ENCODE results near the gene CPNE4.
"Not testable (repeated sequence)": the region's sequence is repeated elsewhere in the genome, so short reads cannot be mapped to it uniquely, and the experiment has no call there.

The CPNE4 gene

GRCh38 chr3:131518680-131519079 lies 516.1 kb downstream of the CPNE4 start:
- DNase-seq (ENCODE audit: low read depth, low spot score) = no peak
- H3K27ac ChIP-seq = no peak overlapping the region

- no peak overlapping the region for H3K27ac ChIP-seq
- no peak for DNase-seq (ENCODE audit: low read depth, low spot score)
Measured at GRCh38 chr3:131505421-131505820, 529.4 kb downstream of the CPNE4 start.

GRCh38 chr3:131503320-131503635 lies 531.5 kb downstream of the CPNE4 start:
- no peak for DNase-seq (ENCODE audit: low read depth, low spot score)
- peak overlapping the region; percentile 44 for H3K27ac ChIP-seq

- DNase-seq (ENCODE audit: low read depth, low spot score) = peak; percentile 45
- H3K27ac ChIP-seq = peak within 1 kb of the TSS; percentile 44
Measured at GRCh38 chr3:131502530-131503319, 532.1 kb downstream of the CPNE4 start, which contains the start of gene MRPL3. MRPL3 (minus strand) TSS chr3:131502971; CDS start chr3:131502821, 150 bp downstream.

- peak overlapping the region; percentile 44 for H3K27ac ChIP-seq
- DNase-seq (ENCODE audit: low read depth, low spot score) = no peak
Measured at GRCh38 chr3:131501949-131502348, 532.9 kb downstream of the CPNE4 start.

- no peak for DNase-seq (ENCODE audit: low read depth, low spot score)
Measured at GRCh38 chr3:131494706-131495105, 540.1 kb downstream of the CPNE4 start.

GRCh38 chr3:131491775-131492174 lies 543.0 kb downstream of the CPNE4 start:
- no peak overlapping the region for H3K27ac ChIP-seq
- DNase-seq (ENCODE audit: low read depth, low spot score) = no peak

More at GRCh38 chr3:131494706-131495105, 540.1 kb downstream of the CPNE4 start:
- H3K27ac ChIP-seq = no peak overlapping the region

- DNase-seq (ENCODE audit: low read depth, low spot score) = no peak
- H3K27ac ChIP-seq = no peak overlapping the region
Measured at GRCh38 chr3:131491084-131491483, 543.7 kb downstream of the CPNE4 start.

- not testable (repeated sequence) for H3K27ac ChIP-seq; DNase-seq (ENCODE audit: low read depth, low spot score)
Measured at GRCh38 chr3:131486545-131486944, 548.3 kb downstream of the CPNE4 start.

GRCh38 chr3:131485119-131485518 lies 549.7 kb downstream of the CPNE4 start:
- H3K27ac ChIP-seq = no peak overlapping the region
- no peak for DNase-seq (ENCODE audit: low read depth, low spot score)

- DNase-seq (ENCODE audit: low read depth, low spot score) = no peak
- no peak overlapping the region for H3K27ac ChIP-seq
Measured at GRCh38 chr3:131484496-131485111, 550.2 kb downstream of the CPNE4 start.
